Suprapubic skin (tissue), 4 donors: ENCODE results near the gene DPP10. TPM values are rescaled to one million over a fixed set of nuclear protein-coding genes. Genes with fewer than 3 reads are reported as not detected.

Source experiments
- DNase-seq, 2 donors: peaks; one replicate each; pipeline ENCODE4 v3.0.0-alpha.2; 2019; ENCODE audit warnings: low spot score in 2 of 2
- H3K27ac ChIP-seq: fragments of 200-600 bp; sonication (generic); one replicate; pipeline ENCODE4 v1.5.1; 2019
- H3K27me3 ChIP-seq: fragments of 200-600 bp; sonication (generic); one replicate; pipeline ENCODE4 v1.5.1; 2019
- H3K36me3 ChIP-seq: fragments of 200-600 bp; sonication (generic); one replicate; pipeline ENCODE4 v1.5.1; 2019
- H3K4me1 ChIP-seq: fragments of 200-600 bp; sonication (generic); one replicate; pipeline ENCODE4 v1.5.1; 2019
- H3K4me3 ChIP-seq: fragments of 200-600 bp; sonication (generic); one replicate; pipeline ENCODE4 v1.5.1; 2019; ENCODE audit warnings: mild to moderate bottlenecking
- H3K9me3 ChIP-seq: fragments of 200-600 bp; sonication (generic); one replicate; pipeline ENCODE4 v1.5.1; 2019
- EP300 ChIP-seq: sonication (generic); formaldehyde crosslinking; IDR thresholded peaks from one replicate; pipeline ENCODE4 v1.6.1; 2017; ENCODE audit warnings: antibody characterized with exemption
- POLR2A ChIP-seq, 2 donors: fragments of 450-650 bp; IDR thresholded peaks; one replicate each; pipeline ENCODE4 v1.6.1; 2017; ENCODE audit warnings: antibody characterized with exemption in 2 of 2, mild to moderate bottlenecking in 2 of 2, moderate library complexity in 2 of 2
- POLR2AphosphoS5 ChIP-seq, 3 donors: sonication (generic); formaldehyde crosslinking; IDR thresholded peaks; one replicate each; pipeline ENCODE4 v1.6.1; 2017; ENCODE audit warnings: antibody characterized with exemption in 3 of 3
- WGBS: methylation state at CpG from one replicate; pipeline ENCODE4 v1.1.5; 2018; 5-methylcytosine and 5-hydroxymethylcytosine counted together
- total RNA-seq, 4 donors: library from RNA; depleted of rRNA; stranded (reverse); fragments of >200 nt; gene quantifications; one replicate each; pipeline ENCODE4 v1.1.0, GENCODE V29; 2016
- TF ChIP-seq, protein P1 (sequence below), 2 donors: fragments of 200-600 bp in 1 of 2; fragments of 450-650 bp in 1 of 2; sonication (generic) in 1 of 2; IDR thresholded peaks; one replicate each; pipeline ENCODE4 v1.5.1; 2016 to 2019; ENCODE audit warnings: antibody characterized with exemption in 2 of 2, mild to moderate bottlenecking in 1 of 2, moderate library complexity in 1 of 2

DPP10 gene
- total RNA-seq, 4 donors from 2014 or later = 0.68 to 1.4 TPM; not detected in 2

- no peak for DNase-seq
- Histone ChIP-seq H3K27ac (no peak overlapping the region), H3K9me3 (peaks cover 13% of the 10 kb centered on the region), H3K4me3 (no peak overlapping the region), H3K27me3 (no peaks in the 10 kb centered on the region), H3K36me3 (no peaks in the 10 kb centered on the region), H3K4me1 (no peaks in the 10 kb centered on the region)
- WGBS = 88% methylated on average over 7 of the region's 7 CpGs
- TF ChIP-seq POLR2AphosphoS5 (IDR thresholded peaks at IDR 0.05) = no peak
- TF ChIP-seq, protein P1, sequence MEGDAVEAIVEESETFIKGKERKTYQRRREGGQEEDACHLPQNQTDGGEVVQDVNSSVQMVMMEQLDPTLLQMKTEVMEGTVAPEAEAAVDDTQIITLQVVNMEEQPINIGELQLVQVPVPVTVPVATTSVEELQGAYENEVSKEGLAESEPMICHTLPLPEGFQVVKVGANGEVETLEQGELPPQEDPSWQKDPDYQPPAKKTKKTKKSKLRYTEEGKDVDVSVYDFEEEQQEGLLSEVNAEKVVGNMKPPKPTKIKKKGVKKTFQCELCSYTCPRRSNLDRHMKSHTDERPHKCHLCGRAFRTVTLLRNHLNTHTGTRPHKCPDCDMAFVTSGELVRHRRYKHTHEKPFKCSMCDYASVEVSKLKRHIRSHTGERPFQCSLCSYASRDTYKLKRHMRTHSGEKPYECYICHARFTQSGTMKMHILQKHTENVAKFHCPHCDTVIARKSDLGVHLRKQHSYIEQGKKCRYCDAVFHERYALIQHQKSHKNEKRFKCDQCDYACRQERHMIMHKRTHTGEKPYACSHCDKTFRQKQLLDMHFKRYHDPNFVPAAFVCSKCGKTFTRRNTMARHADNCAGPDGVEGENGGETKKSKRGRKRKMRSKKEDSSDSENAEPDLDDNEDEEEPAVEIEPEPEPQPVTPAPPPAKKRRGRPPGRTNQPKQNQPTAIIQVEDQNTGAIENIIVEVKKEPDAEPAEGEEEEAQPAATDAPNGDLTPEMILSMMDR (IDR thresholded peaks at IDR 0.05) = no peak
- no peak for TF ChIP-seq POLR2A (IDR thresholded peaks at IDR 0.05)
- TF ChIP-seq EP300 = no peak
Measured at GRCh38 chr2:114929225-114929624, 486.8 kb downstream of the DPP10 start.

- Histone ChIP-seq H3K27ac (no peak overlapping the region), H3K27me3 (no peaks in the 10 kb centered on the region), H3K36me3 (no peaks in the 10 kb centered on the region), H3K9me3 (peaks cover 5% of the 10 kb centered on the region), H3K4me3 (no peak overlapping the region), H3K4me1 (no peaks in the 10 kb centered on the region)
- WGBS = 84% methylated on average over 4 of the region's 4 CpGs
- TF ChIP-seq POLR2A (IDR thresholded peaks at IDR 0.05) = no peak
- DNase-seq = no peak
Measured at GRCh38 chr2:114933671-114934241, 491.3 kb downstream of the DPP10 start.

- no peak overlapping the region for H3K27ac ChIP-seq
- H3K36me3 ChIP-seq = no peaks in the 10 kb centered on the region
- WGBS = 71% methylated on average over 7 of the region's 7 CpGs
- DNase-seq = no peak
- peaks cover 5% of the 10 kb centered on the region for H3K9me3 ChIP-seq
- TF ChIP-seq POLR2A (IDR thresholded peaks at IDR 0.05) (no peak), EP300 (no peak), POLR2AphosphoS5 (IDR thresholded peaks at IDR 0.05) (no peak)
- TF ChIP-seq, protein P1 (IDR thresholded peaks at IDR 0.05) = no peak
- no peaks in the 10 kb centered on the region for H3K27me3 ChIP-seq
- H3K4me1 ChIP-seq = no peaks in the 10 kb centered on the region
- H3K4me3 ChIP-seq = no peak overlapping the region
Measured at GRCh38 chr2:114935031-114935430, 492.6 kb downstream of the DPP10 start.

DNA sequence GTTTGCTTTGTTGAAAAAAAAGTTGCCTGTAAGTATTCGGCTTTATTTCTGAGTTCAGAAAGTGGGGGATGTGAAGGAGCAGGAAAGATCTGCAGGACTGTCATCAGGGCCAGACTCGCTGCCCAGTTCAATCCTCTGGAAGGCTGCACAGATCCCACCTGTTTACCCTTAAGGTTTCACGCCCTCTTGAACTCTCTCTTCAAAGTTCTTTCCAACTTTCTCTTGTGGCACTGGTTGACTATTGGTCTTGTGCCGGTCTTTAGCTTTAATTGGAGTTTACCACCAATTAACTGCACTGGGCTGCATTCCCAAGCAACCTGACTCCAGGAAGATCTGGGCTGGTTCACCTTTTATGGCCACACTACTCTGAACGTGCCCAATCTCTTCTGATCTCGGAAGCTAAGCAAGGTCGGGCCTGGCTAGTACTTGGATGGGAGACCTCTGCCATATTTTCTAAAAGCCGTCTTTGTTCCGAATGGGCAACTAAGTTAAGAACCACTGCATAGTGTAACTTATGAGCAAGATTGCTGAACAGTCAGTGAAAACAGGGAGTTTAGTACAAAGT is 495.0 kb downstream of the DPP10 start:
- Histone ChIP-seq H3K27me3 (no peaks in the 10 kb centered on the region), H3K36me3 (no peaks in the 10 kb centered on the region), H3K4me3 (no peak overlapping the region), H3K27ac (no peak overlapping the region), H3K9me3 (no peaks in the 10 kb centered on the region), H3K4me1 (no peaks in the 10 kb centered on the region)
- TF ChIP-seq POLR2AphosphoS5 (IDR thresholded peaks at IDR 0.05) (no peak), POLR2A (IDR thresholded peaks at IDR 0.05) (no peak), EP300 (no peak)
- TF ChIP-seq, protein P1 (IDR thresholded peaks at IDR 0.05) = no peak
- WGBS = 70% methylated on average over 9 of the region's 9 CpGs
- no peak for DNase-seq

- Histone ChIP-seq H3K4me3 (no peak overlapping the region), H3K9me3 (no peaks in the 10 kb centered on the region), H3K27me3 (no peaks in the 10 kb centered on the region), H3K36me3 (no peaks in the 10 kb centered on the region), H3K4me1 (no peaks in the 10 kb centered on the region), H3K27ac (no peak overlapping the region)
- no peak for TF ChIP-seq POLR2AphosphoS5 (IDR thresholded peaks at IDR 0.05)
- TF ChIP-seq, protein P1 (IDR thresholded peaks at IDR 0.05) = no peak
- no peak for TF ChIP-seq POLR2A (IDR thresholded peaks at IDR 0.05)
- TF ChIP-seq EP300 = no peak
- no peak for DNase-seq
- WGBS = 75% methylated on average over 3 of the region's 3 CpGs
Measured at GRCh38 chr2:114940785-114941458, 498.5 kb downstream of the DPP10 start.
